SK-N-SH (cell line): ENCODE results near the gene DOCK8. TPM values are rescaled to one million over a fixed set of nuclear protein-coding genes. Genes with fewer than 3 reads are reported as not detected.

Experiments used
- CTCF ChIA-PET: fragments of 300-600, 350-600 bp; formaldehyde crosslinking; extraction: SDS; loops from one replicate; lab custom pipeline; 2021; lab: Yijun Ruan, JAX
- POLR2A ChIA-PET: fragments of 350-600 bp; sonication (Branson Sonifier 250); formaldehyde crosslinking; extraction: SDS; loops from one replicate; lab custom pipeline; 2020; ENCODE audit warnings: antibody characterized with exemption, inconsistent platforms; lab: Yijun Ruan, JAX
- DNase-seq: peaks from one replicate; pipeline ENCODE4 v3.0.0; 2012
- H2AFZ ChIP-seq: fragments of 200-600 bp; sonication (generic); 2 replicates; pipeline ENCODE4 v1.8.1; 2016; ENCODE audit warnings: antibody characterized with exemption, mild to moderate bottlenecking, low read depth
- H3F3A ChIP-seq: fragments of 200-600 bp; sonication (generic); replicated peaks from 2 replicates; pipeline ENCODE3; 2016; ENCODE audit warnings: antibody characterized with exemption, mild to moderate bottlenecking; ENCODE audit not compliant: insufficient read depth
- H3K27ac ChIP-seq, 2 experiments: fragments of 200-500 bp in 1 of 2; fragments of 200-600 bp in 1 of 2; sonication (Bioruptor generic) in 1 of 2; sonication (generic), shearing (Covaris generic) in 1 of 2; 2 replicates each; pipeline versions ENCODE4 v1.5.1 to v1.6.1; 2014 to 2016; ENCODE audit warnings: low read depth in 2 of 2, inconsistent platforms in 1 of 2, low read length in 1 of 2, mild to moderate bottlenecking in 1 of 2, mixed read lengths in 1 of 2
- H3K27me3 ChIP-seq: fragments of 200-600 bp; sonication (generic), shearing (Covaris generic); 2 replicates; pipeline ENCODE4 v1.6.1; 2016; ENCODE audit warnings: mixed run types; ENCODE audit not compliant: insufficient read depth
- H3K36me3 ChIP-seq, 2 experiments: fragments of 200-500 bp in 1 of 2; fragments of 200-600 bp in 1 of 2; sonication (Bioruptor generic) in 1 of 2; sonication (generic) in 1 of 2; replicated peaks in 1 of 2; 2 replicates each; pipeline versions ENCODE3 to v1.5.1; 2014 to 2016; ENCODE audit warnings: low read length in 1 of 2, mild to moderate bottlenecking in 1 of 2; ENCODE audit not compliant: insufficient read depth in 2 of 2, control insufficient read depth in 1 of 2
- H3K4me1 ChIP-seq, 2 experiments: fragments of 200-500 bp in 1 of 2; fragments of 200-600 bp in 1 of 2; sonication (Bioruptor generic) in 1 of 2; sonication (generic), shearing (Covaris generic) in 1 of 2; 2 replicates each; pipeline versions ENCODE4 v1.5.1 to v1.6.1; 2014 to 2016; ENCODE audit warnings: low read depth in 1 of 2, low read length in 1 of 2, mixed run types in 1 of 2; ENCODE audit not compliant: insufficient read depth in 2 of 2, control insufficient read depth in 1 of 2
- H3K4me2 ChIP-seq: fragments of 200-600 bp; sonication (generic), shearing (Covaris generic); 2 replicates; pipeline ENCODE4 v1.6.1; 2017; ENCODE audit warnings: mixed run types
- H3K4me3 ChIP-seq, 2 experiments: fragments of 200-500 bp in 1 of 2; fragments of 200-600 bp in 1 of 2; sonication (Bioruptor generic) in 1 of 2; sonication (generic), shearing (Covaris generic) in 1 of 2; 2 replicates each; pipeline versions ENCODE4 v1.5.1 to v1.8.1; 2014 to 2016; ENCODE audit warnings: low read depth in 2 of 2, inconsistent platforms in 1 of 2, low read length in 1 of 2, mild to moderate bottlenecking in 1 of 2, mixed read lengths in 1 of 2, moderate library complexity in 1 of 2
- H3K79me2 ChIP-seq: fragments of 200-600 bp; sonication (generic); 2 replicates; pipeline ENCODE4 v1.8.1; 2017; ENCODE audit warnings: mild to moderate bottlenecking; ENCODE audit not compliant: insufficient read depth
- H3K9ac ChIP-seq: fragments of 200-600 bp; sonication (generic); 2 replicates; pipeline ENCODE4 v1.6.1; 2017; ENCODE audit warnings: mixed run types
- H3K9me2 ChIP-seq: fragments of 200-600 bp; sonication (generic); 2 replicates; pipeline ENCODE4 v1.6.1; 2017; ENCODE audit warnings: mixed run types
- H3K9me3 ChIP-seq: fragments of 200-600 bp; sonication (generic); 2 replicates; pipeline ENCODE4 v1.6.1; 2017; ENCODE audit warnings: mixed run types, mild to moderate bottlenecking, moderate library complexity
- H4K20me1 ChIP-seq: fragments of 200-600 bp; sonication (generic); 2 replicates; pipeline ENCODE4 v1.6.1; 2017; ENCODE audit warnings: mild to moderate bottlenecking, mixed run types; ENCODE audit not compliant: insufficient read depth
- EZH2phosphoT487 ChIP-seq: fragments of 200-600 bp; sonication (generic); IDR thresholded peaks from 2 replicates; pipeline ENCODE4 v1.6.1; 2017; ENCODE audit warnings: low read depth, mixed run types, mild to moderate bottlenecking, antibody characterized with exemption, moderate library complexity, borderline replicate concordance
- FOSL2 ChIP-seq: IDR thresholded peaks from 2 replicates; pipeline ENCODE4 v1.4.0; 2012; ENCODE audit warnings: low read depth, mild to moderate bottlenecking, moderate library complexity, borderline replicate concordance
- GATA2 ChIP-seq: sonication (generic); formaldehyde crosslinking; IDR thresholded peaks from 2 replicates; pipeline ENCODE4 v1.5.0; 2020; ENCODE audit warnings: mild to moderate bottlenecking, missing genetic modification reagents
- JUND ChIP-seq: IDR thresholded peaks from 2 replicates; pipeline ENCODE4 v1.4.0; 2012
- MEF2A ChIP-seq: IDR thresholded peaks from 2 replicates; pipeline ENCODE4 v1.4.0; 2012; ENCODE audit warnings: low read depth, borderline replicate concordance
- NFIC ChIP-seq: IDR thresholded peaks from 2 replicates; pipeline ENCODE4 v1.4.0; 2012; ENCODE audit warnings: borderline replicate concordance
- NRF1 ChIP-seq: IDR thresholded peaks from 2 replicates; pipeline ENCODE4 v1.6.1; 2012; ENCODE audit warnings: low read depth, mild to moderate bottlenecking, low read length
- PBX3 ChIP-seq: IDR thresholded peaks from 2 replicates; pipeline ENCODE4; 2012
- POLR2AphosphoS5 ChIP-seq: IDR thresholded peaks from 2 replicates; pipeline ENCODE4 v1.6.1; 2012; ENCODE audit warnings: low read depth, low read length
- REST ChIP-seq: IDR thresholded peaks from 2 replicates; pipeline ENCODE4 v1.6.1; 2012; ENCODE audit warnings: mild to moderate bottlenecking, low read depth, low read length, moderate library complexity
- RFX5 ChIP-seq: IDR thresholded peaks from 2 replicates; pipeline ENCODE4 v1.6.1; 2012; ENCODE audit warnings: mild to moderate bottlenecking, improper control_type of control experiment, low read length
- RXRA ChIP-seq: IDR thresholded peaks from 2 replicates; pipeline ENCODE4 v1.4.0; 2012; ENCODE audit warnings: low read depth, mild to moderate bottlenecking, borderline replicate concordance
- SMC3 ChIP-seq: IDR thresholded peaks from 2 replicates; pipeline ENCODE4 v1.6.1; 2012; ENCODE audit warnings: low read depth, low read length, improper control_type of control experiment
- TAF1 ChIP-seq: IDR thresholded peaks from 2 replicates; pipeline ENCODE4 v1.6.1; 2012; ENCODE audit warnings: low read depth, mild to moderate bottlenecking, low read length, moderate library complexity, borderline replicate concordance
- WGBS: methylation state at CpG from one replicate; pipeline ENCODE4 v1.1.6; 2017; ENCODE audit warnings: low lambda C conversion rate; 5-methylcytosine and 5-hydroxymethylcytosine counted together
- polyA plus RNA-seq, 3 experiments: library from polyadenylated mRNA; depleted of rRNA; stranded (reverse); fragments of >200 nt; gene quantifications; 2 replicates each; pipeline ENCODE4 v1.2.3, GENCODE V29; 2012

DOCK8 gene
- polyA plus RNA-seq, 1 of the 3 experiments (the other 2 are of a cell fraction) = not detected

GRCh38 chr9:250625-251024, 36.0 kb downstream of the DOCK8 start (continued):
- TF ChIP-seq GATA2 (CRISPR knock-in tag) = no peak
- TF ChIP-seq PBX3 = no peak
- no peak for TF ChIP-seq NRF1
- TF ChIP-seq, all 33 proteins: peak for 0

DNA sequence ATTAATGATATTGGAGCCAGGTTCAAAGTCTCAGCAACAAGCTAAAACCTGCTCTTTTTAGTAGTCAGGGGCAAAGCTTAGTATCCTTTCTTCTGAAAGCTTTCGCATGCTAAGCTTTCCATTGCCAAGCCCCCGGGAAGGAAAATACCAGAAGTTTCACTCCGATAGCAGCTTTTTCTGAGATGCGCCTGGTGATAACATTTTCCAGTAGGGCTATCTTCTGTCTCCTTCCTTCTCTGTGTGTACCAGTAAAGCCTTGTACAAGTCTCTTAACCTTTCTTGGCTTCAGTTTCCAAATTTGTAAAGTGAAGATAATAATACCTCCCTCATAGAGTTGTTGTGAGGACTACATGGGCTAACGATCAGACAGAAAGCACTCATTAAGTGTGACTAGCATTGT, 36.7 kb downstream of the DOCK8 start:
- no peak overlapping the region for H3K9ac ChIP-seq
- H3K79me2 ChIP-seq = no peaks in the 10 kb centered on the region
- no peak for TF ChIP-seq POLR2AphosphoS5
- TF ChIP-seq NFIC = no peak
- no peak for TF ChIP-seq TAF1
- no peak for TF ChIP-seq GATA2 (CRISPR knock-in tag)
- TF ChIP-seq REST = no peak
- TF ChIP-seq RXRA = no peak
- TF ChIP-seq MEF2A = no peak
- TF ChIP-seq FOSL2 = no peak
- TF ChIP-seq RFX5 = no peak
- no peak for TF ChIP-seq EZH2phosphoT487
- no peak for TF ChIP-seq JUND
- no peak for TF ChIP-seq SMC3
- TF ChIP-seq, all 33 proteins: peak for 0
- Histone ChIP-seq H3F3A (no peaks in the 10 kb centered on the region), H3K4me2 (no peak overlapping the region), H3K27ac (no peak overlapping the region), H3K27me3 (peaks cover 8% of the 10 kb centered on the region; the same call in 1 of the 2 replicates), H3K9me3 (no peaks in the 10 kb centered on the region), H3K9me2 (no peaks in the 10 kb centered on the region), H3K4me3 (no peak overlapping the region), H3K36me3 (no peaks in the 10 kb centered on the region), H2AFZ (no peak overlapping the region), H3K4me1 (no peaks in the 10 kb centered on the region), H4K20me1 (no peaks in the 10 kb centered on the region)
- no peak for DNase-seq
- 14% methylated on average over 5 of the region's 5 CpGs for WGBS
- POLR2A ChIA-PET = no interaction called here
- CTCF ChIA-PET = no interaction called here
